ENCODE measurements around the gene DUS3L.

GRCh38 chr19:5789886-5790558 is 941 bp downstream of the DUS3L start:
- no peak for TF ChIP-seq GATA2 (IDR thresholded peaks at IDR 0.05; ENCODE audit: low read depth, low read length)
- TF ChIP-seq GATA3 (IDR thresholded peaks at IDR 0.05; ENCODE audit: low read depth, low read length): no peak
